GM19035 (cell line): ENCODE data around the gene ARSI.

Source experiments
- ATAC-seq: cut with Tn5 transposase; IDR thresholded peaks from one replicate; pipeline ENCODE4 v1.9.1; 2021; ENCODE audit not compliant: unreplicated experiment

The ARSI gene

GRCh38 chr5:150302301-150303069 is at the start of gene ARSI:
Gene ARSI, minus strand, starts transcription at chr5:150302905. Its CDS starts 532 bp downstream, at chr5:150302373.
- ATAC-seq = no peak

DNA sequence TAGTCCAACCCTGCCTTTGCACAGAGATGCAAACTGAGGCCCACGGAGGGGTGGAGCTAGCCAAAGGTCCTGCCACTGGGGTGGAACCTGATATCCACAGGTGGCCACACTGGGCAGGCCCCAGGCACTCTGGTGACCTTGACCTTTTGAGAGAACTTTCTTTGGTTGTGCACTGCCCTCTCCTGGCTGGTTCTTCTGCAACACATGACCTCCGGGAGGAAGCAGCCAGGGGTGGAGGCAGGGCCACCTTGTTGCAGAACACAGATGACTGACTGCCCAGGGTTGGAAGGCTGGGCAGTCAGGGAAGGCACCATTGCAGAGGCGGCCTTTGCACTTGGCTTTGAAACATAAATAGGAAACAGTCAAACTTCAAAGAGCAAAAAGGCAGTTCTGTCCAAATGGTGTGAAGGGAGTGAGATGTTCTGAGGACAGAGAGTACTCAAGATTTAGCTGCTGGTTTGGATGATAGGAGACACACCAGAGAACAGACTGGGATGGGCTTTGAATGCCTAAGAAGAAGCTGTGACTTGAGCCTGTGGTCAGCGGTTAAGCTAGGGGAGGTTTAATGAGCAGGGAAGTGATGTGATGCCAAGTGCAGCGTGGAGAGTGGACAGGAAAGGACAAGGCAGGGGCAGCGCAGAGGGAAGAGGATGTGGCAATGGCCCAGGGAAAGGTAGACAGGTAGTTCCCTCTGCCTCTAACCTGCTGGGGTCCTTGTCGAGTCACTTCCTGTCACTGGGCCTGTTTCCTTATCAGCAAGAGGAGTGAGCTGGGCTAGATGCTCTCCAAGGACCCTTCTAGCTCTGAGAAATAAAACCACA is 48.0 kb upstream of the ARSI start:
- peak; percentile 95 for ATAC-seq

- ATAC-seq = no peak
These were observed 47.1 kb upstream of the ARSI start for GRCh38 chr5:150349681-150350275.

DNA sequence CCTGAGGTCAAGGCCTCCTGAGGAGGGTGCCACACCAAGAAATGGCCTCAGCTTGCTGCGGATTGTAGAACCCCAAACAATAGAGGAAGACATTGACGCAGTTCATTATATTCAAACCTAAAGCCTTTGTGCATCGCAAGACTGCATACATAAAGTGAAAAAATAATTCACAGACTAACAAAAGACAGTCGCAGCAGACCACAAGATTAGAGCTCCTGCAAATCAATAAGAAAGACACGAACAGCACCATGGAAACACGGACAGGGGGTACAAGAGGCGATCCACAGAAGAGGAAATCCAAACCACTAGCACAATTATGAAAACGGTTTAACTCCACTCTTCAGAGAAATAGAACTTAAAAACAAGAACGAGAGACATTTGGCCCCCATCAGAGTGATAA is 44.7 kb upstream of the ARSI start:
- no peak for ATAC-seq

DNA sequence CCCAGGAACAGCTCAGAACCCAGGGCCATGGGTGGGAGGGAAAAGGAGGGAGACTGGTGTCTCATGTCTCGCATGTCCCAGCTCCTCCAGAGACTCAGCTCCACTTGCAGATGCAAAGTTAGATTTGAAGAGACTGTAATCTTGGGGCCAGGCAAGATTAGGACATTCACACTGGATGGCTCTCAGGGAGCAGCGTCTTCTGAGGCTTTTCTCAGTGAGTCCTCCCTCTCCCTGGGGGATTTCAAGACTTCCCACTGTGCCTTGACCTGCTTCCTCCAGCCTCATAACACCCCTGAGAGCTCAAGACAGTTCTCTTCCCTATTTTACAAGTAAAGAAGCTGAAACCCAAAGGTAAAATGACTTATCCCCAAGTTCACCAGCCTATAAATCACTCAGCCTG is 44.3 kb upstream of the ARSI start:
- no peak for ATAC-seq

DNA sequence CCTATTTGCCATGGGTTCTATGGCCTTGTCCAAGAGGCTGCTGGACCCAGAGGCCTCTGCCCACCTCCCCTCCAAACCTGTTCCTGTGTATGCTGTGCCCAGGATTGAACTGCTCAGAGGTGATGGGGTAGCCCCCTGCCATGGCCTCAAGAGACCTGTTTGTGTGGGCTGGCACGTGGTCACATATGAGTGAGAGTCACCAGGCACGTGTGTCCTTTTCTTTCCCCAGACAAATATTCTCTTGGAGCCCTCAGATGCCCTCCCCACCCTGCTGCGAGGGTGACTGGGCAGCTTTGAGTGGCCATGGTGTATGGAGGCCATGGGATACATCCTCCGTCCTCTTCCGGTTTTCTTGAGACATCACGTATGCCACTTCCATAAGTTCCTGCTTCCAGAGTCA is 43.9 kb upstream of the ARSI start:
- ATAC-seq = no peak

DNA sequence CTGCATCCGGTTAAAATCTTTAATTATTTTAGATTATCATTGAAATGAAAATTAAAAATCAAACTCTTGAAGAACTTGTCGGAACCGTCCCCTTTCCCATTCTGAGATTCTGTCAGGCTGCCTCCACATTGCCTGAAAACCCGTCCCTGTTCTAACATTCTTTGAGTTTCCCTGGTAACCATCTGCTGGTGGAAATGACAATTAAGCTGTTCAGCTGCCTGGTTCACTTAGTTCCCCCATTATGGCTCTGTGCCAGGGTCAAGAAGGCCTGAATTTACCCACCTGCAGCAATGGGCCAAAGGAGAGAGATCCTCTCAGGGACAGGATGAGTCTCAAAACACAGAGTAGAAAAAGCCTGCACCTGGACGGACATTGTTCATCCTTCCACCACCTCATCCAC is 43.0 kb upstream of the ARSI start:
- ATAC-seq = no peak

GRCh38 chr5:150343994-150344631 is 41.4 kb upstream of the ARSI start:
- ATAC-seq = no peak

DNA sequence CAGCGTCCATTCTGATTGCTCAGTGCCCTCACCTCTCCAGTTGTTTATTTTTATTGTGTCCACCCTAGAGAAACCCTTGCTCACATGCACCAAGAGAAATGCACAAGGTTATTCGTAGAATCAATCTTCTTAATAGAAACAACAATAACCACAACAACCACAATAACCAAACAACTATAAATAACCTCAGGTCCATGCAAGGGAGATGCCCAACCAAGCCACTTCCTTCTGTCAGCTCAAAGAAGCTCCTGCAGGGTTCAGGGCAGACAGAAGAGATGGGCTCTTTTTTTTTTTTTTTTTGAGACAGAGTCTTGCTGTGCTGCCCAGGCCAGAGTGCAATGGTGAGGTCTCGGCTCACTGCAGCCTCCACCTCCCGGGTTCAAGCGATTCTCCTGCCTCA is 39.9 kb upstream of the ARSI start:
- no peak for ATAC-seq

GRCh38 chr5:150341989-150342388 is 39.3 kb upstream of the ARSI start:
- ATAC-seq = no peak

- ATAC-seq = no peak
These were observed 38.6 kb upstream of the ARSI start for GRCh38 chr5:150341331-150341730.

DNA sequence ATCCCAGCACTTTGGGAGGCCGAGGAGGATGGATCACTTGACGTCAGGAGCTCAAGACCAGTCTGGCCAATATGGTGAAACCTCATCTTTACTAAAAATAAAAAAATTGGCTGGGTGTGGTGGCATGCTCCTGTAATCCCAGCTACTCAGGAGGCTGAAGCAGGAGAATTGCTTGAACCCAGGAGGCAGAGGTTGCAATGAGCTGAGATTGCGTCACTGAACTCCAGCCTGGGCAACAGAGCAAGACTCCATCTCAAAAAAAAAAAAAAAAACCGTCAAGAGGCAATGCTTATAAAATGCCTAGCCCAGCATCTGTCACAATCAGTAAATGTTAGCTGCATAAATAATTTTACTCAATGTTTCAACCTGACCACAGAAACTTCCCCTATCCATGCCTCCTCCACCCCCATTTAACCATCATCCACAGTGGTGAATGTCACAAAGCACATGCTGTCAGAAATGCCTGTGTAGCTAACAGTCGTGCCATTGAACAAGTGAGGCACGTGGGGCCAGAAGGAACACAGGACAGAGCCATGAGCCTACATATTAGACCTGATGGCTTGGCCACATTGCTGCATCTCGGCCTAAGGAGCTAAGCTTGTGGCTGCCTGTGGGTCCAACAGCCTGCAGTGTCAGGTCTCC is 38.0 kb upstream of the ARSI start:
- ATAC-seq = no peak

- ATAC-seq = no peak
These were observed 37.1 kb upstream of the ARSI start for GRCh38 chr5:150339841-150340240.

DNA sequence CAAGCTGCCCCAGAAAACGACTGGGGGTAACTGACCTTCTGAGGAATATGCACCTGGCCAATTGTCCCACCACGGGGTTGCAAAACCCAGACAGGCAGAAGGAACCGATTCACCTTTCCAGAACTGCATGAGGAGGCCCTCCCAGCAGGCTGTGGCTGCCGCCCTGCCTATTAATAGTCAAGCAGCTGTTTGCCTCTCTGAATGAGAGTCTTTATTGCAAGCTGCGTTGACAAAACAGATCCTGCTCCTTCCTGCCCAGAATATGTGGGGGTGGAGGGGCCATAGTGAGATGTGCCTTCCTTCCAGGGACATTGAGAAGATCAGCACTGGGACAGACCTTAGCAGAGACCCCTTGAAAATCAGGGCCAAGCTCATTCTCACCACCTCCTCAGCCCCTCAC is 36.5 kb upstream of the ARSI start:
- no peak for ATAC-seq

DNA sequence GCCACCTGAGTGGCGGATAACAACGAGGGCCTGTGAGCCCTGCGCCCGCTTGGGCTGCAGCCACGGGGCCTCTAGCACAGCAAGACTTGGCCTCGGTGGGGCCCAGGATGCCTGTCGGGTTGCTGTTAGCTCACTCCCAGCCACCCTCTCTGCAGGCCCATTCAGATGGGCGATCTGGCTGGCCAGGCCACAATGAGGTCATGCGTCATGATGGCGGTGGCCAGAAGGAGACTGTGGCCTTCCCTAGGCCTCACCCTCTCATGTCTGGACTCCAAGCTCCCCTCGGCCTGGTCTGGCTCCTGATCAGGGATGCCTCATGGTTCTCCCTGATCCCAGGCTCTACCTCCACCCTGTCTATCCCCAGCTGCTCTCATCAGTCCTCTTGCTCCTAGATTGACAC is 35.8 kb upstream of the ARSI start:
- ATAC-seq = no peak

DNA sequence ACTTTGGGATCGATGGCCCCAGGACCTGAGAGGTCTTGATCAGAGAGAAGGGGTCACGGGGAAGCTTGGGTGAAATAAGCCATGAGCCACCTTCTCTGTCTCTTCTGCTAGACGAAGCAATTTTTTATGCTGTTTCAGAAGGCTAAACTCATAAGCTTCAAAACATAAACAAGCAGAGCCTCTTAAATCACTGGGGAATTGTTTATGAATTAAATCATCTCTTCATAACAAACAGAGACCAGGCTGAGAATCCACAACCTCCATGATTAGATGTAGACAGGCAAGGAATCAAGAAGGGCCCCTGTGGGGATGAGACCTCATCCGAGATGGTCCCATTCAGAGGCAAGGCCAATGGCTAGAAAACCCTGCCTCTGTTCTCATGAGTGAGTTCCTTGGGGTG is 33.1 kb upstream of the ARSI start:
- ATAC-seq = no peak

DNA sequence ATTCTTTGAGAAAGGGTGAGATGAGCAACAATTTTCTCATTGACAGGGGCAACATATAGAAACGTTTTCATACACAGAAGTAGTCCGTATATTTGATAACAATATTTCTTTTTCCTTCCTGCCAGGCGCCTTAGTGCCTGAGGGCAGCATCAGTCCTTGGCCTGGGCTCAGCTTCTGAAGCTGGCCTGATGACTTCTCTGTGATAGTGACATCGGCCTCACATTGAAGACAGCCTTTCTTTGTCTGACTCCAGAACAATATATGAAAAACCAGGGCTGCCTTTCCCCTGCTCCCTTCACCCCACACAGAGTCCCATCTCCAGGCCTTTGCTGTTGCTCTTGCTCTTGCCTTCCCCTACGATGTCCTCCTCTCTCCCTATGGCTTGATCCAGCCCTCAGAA is 30.7 kb upstream of the ARSI start:
- no peak for ATAC-seq

DNA sequence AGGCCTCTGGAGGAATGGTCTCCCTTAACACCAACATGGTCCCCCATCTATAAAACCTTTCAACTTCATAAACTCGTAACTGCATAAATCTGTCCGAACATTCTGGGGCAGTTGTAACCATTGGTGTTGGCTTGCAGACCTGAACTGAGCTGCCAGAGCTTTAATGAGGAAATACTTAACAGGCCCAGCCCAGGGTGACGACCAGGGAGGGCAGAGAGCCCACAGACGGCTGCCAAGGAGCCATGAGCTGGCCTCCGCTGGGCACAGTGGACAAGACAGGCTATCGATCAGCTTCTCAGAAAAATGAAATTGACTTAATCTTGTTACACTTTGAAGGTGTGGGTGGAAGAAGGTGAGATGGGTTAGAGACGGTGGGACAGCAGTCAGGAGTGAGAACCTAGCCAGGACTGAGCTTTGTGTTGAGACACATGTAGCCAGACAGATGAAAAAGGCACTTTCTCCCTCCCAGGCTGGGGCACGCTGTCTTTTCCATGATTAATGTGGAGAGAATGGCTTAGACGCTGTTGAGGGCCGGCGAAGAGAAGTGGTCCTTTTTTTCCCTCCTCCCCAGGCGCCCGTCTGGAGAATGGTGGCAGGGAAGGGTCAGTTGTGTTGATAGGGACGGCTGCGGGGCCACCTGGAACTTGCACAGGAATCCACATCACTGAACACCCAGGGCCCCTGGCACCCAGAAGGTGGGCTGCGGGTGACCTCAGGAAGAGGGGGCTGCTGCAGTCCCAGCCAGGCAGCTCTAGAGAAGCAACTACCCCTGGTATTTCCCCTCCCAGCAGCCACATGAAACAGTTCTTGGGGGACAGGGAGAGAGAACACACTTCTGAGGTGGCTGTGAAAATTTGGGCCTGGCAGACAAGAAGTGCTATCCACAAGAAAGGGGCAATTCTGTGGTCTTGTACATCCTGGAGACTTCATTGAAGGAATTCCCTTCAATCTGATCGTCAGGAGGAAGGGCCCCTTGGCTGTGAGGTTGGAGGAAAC is 27.5 kb upstream of the ARSI start:
- ATAC-seq = no peak

- no peak for ATAC-seq
These were observed 26.3 kb upstream of the ARSI start for GRCh38 chr5:150329038-150329437.

- no peak for ATAC-seq
These were observed 25.8 kb upstream of the ARSI start for GRCh38 chr5:150328515-150328914.
